ENCODE data around the gene TNNI2. TPM values are rescaled to one million over a fixed set of nuclear protein-coding genes. Genes with fewer than 3 reads are reported as not detected.
"Not testable (repeated sequence)": the region's sequence is repeated elsewhere in the genome, so short reads cannot be mapped to it uniquely, and the experiment has no call there.

The TNNI2 gene
- total and polyA plus RNA-seq, 11 donors: 0.22 to 3.3 (median 0.72) TPM; not detected in 8

- DNase-seq: no peak
- 88 to 94% (median 92%) methylated on average over 15 of the region's 15 CpGs for WGBS, 4 donors
Observed at GRCh38 chr11:1812801-1813200, 26.0 kb upstream of the TNNI2 start.

GRCh38 chr11:1813356-1813755 is 25.4 kb upstream of the TNNI2 start:
- ATAC-seq; intact Hi-C loops (cut with DNase I); H3K4me3 ChIP-seq; H3K27ac ChIP-seq; DNase-seq; H3K36me3 ChIP-seq: not testable (repeated sequence)
- Histone ChIP-seq H3K27me3 (peaks cover 0 to 34% (median 0%) of the 10 kb centered on the region in 9 donors), H3K9me3 (peaks cover 0 to 16% (median 1%) of the 10 kb centered on the region in 12 donors), H3K4me1 (peaks cover 0 to 11% (median 0%) of the 10 kb centered on the region in 12 donors)
- WGBS, 4 donors: 87 to 91% (median 90%) methylated on average over 9 of the region's 9 CpGs

More at GRCh38 chr11:1812801-1813200, 26.0 kb upstream of the TNNI2 start:
- Histone ChIP-seq H3K4me3 (no peak overlapping the region), H3K9me3 (peaks cover 0 to 10% (median 0%) of the 10 kb centered on the region in 12 donors), H3K27ac (no peak overlapping the region), H3K27me3 (peaks cover 0 to 35% (median 0%) of the 10 kb centered on the region in 9 donors), H3K4me1 (peaks cover 0 to 11% (median 0%) of the 10 kb centered on the region in 12 donors), H3K36me3 (no peaks in the 10 kb centered on the region)
- no peak for TF ChIP-seq CTCF (IDR thresholded peaks at IDR 0.05)
- TF ChIP-seq POLR2A (IDR thresholded peaks at IDR 0.05): no peak
- ATAC-seq: no peak
- intact Hi-C loops (cut with DNase I): no loop called here

GRCh38 chr11:1814691-1815090 is 24.1 kb upstream of the TNNI2 start:
- TF ChIP-seq CTCF (IDR thresholded peaks at IDR 0.05): no peak
- Histone ChIP-seq H3K4me1 (peaks cover 0 to 11% (median 0%) of the 10 kb centered on the region in 12 donors), H3K4me3 (no peak overlapping the region), H3K27ac (no peak overlapping the region), H3K9me3 (peaks cover 0 to 28% (median 8%) of the 10 kb centered on the region in 12 donors), H3K36me3 (no peaks in the 10 kb centered on the region), H3K27me3 (peaks cover 0 to 34% (median 0%) of the 10 kb centered on the region in 9 donors)
- 80 to 94% (median 85%) methylated on average over 10 of the region's 10 CpGs for WGBS, 4 donors
- DNase-seq (no peak), ATAC-seq (no peak)
- intact Hi-C loops (cut with DNase I): no loop called here

- H3K4me3 ChIP-seq: no peak overlapping the region
- peaks cover 0 to 10% (median 0%) of the 10 kb centered on the region in 12 donors for H3K4me1 ChIP-seq
- intact Hi-C loops (cut with DNase I): no loop called here
- H3K36me3 ChIP-seq: no peaks in the 10 kb centered on the region
- H3K27ac ChIP-seq: no peak overlapping the region
- H3K27me3 ChIP-seq: peaks cover 0 to 28% (median 0%) of the 10 kb centered on the region in 9 donors
- WGBS, 4 donors: 80 to 89% (median 87%) methylated on average over 8 of the region's 8 CpGs
- H3K9me3 ChIP-seq: peaks cover 0 to 28% (median 8%) of the 10 kb centered on the region in 12 donors
- TF ChIP-seq POLR2A (IDR thresholded peaks at IDR 0.05): no peak
- no peak for TF ChIP-seq CTCF (IDR thresholded peaks at IDR 0.05)
- DNase-seq: no peak
- no peak for ATAC-seq
Observed at GRCh38 chr11:1815311-1815710, 23.5 kb upstream of the TNNI2 start.

GRCh38 chr11:1815751-1816150 is 23.0 kb upstream of the TNNI2 start:
- H3K4me3 ChIP-seq: no peak overlapping the region
- no peak overlapping the region for H3K27ac ChIP-seq
- ATAC-seq (no peak), DNase-seq (no peak)
- intact Hi-C loops (cut with DNase I): no loop called here
- TF ChIP-seq CTCF (IDR thresholded peaks at IDR 0.05) (no peak), POLR2A (IDR thresholded peaks at IDR 0.05) (no peak)
- H3K4me1 ChIP-seq: peaks cover 0 to 5% (median 0%) of the 10 kb centered on the region in 12 donors
- H3K9me3 ChIP-seq: peaks cover 0 to 28% (median 8%) of the 10 kb centered on the region in 12 donors
- H3K27me3 ChIP-seq: peaks cover 0 to 27% (median 0%) of the 10 kb centered on the region in 9 donors
- 77 to 88% (median 83%) methylated on average over 5 to 7 of the region's 7 CpGs for WGBS, 4 donors
- H3K36me3 ChIP-seq: no peaks in the 10 kb centered on the region

All from heart left ventricle (tissue), 16 donors.